PFSK-1 (cell line): ENCODE measurements around the gene CRYBA4.

Experiments
- FOXP2 ChIP-seq: optimal IDR thresholded peaks from 2 replicates; pipeline ENCODE3; 2011; ENCODE audit warnings: borderline replicate concordance, control low read depth, inconsistent platforms; ENCODE audit not compliant: insufficient read depth; ENCODE audit errors: extremely low read length, extremely low read depth
- POLR2AphosphoS5 ChIP-seq: IDR thresholded peaks from 2 replicates; pipeline ENCODE4 v1.6.1; 2012; ENCODE audit warnings: low read depth, mild to moderate bottlenecking, control low read depth, low read length, moderate library complexity
- SIN3A ChIP-seq: IDR thresholded peaks from 2 replicates; pipeline ENCODE4 v1.6.1; 2012; ENCODE audit warnings: mild to moderate bottlenecking, low read length, moderate library complexity, borderline replicate concordance; ENCODE audit not compliant: insufficient read depth
- TAF1 ChIP-seq: IDR thresholded peaks from 2 replicates; pipeline ENCODE4 v1.6.1; 2012; ENCODE audit warnings: low read length, control low read depth, borderline replicate concordance; ENCODE audit not compliant: insufficient read depth
- TF ChIP-seq, protein P1 (sequence below), 2 experiments: IDR thresholded peaks; 2 replicates each; pipeline versions ENCODE4 v1.6.1 to v1.8.0; 2011 to 2012; ENCODE audit warnings: low read depth in 2 of 2, low read length in 2 of 2, control low read depth in 1 of 2, inconsistent platforms in 1 of 2, mild to moderate bottlenecking in 1 of 2, moderate library complexity in 1 of 2; ENCODE audit not compliant: insufficient read depth in 1 of 2

Gene CRYBA4

DNA sequence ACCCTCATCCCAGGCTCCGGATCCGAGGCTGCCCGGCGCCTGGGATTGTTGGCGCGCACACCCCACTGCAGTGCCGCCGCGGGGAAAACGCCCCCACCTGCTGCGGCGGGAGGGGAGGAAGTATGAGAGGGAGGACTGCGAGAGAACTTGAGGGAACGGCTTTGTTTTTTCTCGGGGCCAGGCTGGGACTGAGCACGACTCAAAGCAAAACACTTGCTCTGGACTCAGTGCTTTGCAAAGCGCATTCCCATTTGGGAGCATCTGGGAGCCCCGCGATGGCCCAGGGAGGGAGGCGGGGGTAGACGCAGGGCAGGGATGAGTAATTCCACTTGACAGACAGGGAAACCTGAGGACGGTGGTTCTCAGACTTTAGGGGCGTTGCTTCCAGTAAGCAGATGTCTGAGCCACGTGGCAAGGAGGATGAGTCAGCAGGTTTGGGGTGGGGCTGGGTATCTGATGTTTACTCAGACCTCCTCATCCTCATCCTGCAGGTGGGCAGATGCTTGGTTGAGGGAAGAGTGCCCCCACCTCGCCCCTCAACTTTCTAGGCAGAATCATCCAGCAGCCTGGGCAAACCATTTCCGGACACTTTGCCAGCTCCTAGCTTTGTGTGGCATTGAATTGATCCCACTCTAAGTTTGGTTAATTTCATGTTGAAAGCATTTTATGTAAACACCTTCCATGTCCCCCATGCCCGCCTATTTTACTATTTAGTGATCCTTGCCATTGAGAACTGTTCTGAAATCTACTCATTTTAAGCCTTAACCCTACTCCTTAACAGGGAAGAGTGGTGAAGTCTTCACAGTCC is 37.1 kb downstream of the CRYBA4 start:
- TF ChIP-seq, protein P1, sequence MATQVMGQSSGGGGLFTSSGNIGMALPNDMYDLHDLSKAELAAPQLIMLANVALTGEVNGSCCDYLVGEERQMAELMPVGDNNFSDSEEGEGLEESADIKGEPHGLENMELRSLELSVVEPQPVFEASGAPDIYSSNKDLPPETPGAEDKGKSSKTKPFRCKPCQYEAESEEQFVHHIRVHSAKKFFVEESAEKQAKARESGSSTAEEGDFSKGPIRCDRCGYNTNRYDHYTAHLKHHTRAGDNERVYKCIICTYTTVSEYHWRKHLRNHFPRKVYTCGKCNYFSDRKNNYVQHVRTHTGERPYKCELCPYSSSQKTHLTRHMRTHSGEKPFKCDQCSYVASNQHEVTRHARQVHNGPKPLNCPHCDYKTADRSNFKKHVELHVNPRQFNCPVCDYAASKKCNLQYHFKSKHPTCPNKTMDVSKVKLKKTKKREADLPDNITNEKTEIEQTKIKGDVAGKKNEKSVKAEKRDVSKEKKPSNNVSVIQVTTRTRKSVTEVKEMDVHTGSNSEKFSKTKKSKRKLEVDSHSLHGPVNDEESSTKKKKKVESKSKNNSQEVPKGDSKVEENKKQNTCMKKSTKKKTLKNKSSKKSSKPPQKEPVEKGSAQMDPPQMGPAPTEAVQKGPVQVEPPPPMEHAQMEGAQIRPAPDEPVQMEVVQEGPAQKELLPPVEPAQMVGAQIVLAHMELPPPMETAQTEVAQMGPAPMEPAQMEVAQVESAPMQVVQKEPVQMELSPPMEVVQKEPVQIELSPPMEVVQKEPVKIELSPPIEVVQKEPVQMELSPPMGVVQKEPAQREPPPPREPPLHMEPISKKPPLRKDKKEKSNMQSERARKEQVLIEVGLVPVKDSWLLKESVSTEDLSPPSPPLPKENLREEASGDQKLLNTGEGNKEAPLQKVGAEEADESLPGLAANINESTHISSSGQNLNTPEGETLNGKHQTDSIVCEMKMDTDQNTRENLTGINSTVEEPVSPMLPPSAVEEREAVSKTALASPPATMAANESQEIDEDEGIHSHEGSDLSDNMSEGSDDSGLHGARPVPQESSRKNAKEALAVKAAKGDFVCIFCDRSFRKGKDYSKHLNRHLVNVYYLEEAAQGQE (IDR thresholded peaks at IDR 0.05; ENCODE audit: insufficient read depth in 1 of 2, low read depth in 2 of 2, low read length in 2 of 2): no peak
- TF ChIP-seq TAF1 (no peak), FOXP2 (peak; percentile 22), POLR2AphosphoS5 (no peak), SIN3A (no peak)

DNA sequence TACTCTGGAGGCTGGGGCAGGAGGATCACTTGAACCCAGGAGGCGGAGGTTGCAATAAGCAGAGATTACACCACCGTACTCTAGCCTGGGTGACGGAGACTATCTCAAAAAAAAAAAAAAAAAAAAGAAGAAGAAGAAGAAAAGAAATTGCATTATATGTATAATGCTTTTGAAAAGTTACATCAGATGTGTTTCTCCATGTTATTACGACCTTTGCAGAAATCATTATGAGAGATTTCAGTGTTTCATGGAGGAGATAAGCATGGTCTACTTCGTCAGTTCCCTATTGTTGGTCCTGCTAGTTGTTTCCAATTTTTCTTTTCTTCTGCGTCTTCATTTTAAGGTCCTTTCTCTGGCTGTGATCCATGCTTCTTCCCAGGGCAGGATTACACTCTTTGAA is 38.6 kb downstream of the CRYBA4 start:
- TF ChIP-seq, protein P1 (IDR thresholded peaks at IDR 0.05; ENCODE audit: insufficient read depth in 1 of 2, low read depth in 2 of 2, low read length in 2 of 2): no peak
- no peak for TF ChIP-seq SIN3A
- TF ChIP-seq FOXP2: no peak
- TF ChIP-seq TAF1: no peak
- no peak for TF ChIP-seq POLR2AphosphoS5

DNA sequence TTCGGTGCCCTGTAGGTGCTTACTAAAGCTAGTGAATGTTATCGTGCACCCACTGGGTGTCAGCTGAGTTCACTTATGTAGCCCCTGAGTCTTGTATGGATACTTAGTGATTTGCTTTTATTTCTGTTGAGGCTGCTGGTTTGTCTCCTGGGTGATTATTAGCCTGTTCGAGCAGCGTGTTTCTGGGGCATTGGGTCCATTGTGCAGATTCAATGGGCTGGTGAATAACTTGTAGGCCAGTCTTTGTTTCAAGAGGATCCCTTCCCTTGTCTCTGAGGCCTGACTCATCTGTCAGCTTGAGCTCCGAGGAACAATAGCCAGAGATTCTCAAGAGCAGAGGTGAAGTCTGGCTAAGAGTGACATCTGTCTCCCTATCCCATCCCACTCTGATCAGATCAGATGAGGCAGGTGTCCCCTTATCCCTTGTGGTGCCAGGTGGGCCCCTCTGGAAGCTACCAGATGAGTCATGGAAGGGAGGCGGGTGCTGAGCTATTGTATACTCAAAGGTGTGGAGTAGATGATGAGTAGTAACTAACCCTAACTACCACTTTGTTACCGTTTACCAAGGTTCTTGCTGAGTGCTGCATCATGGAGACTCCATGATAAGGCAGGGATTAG is 39.3 kb downstream of the CRYBA4 start:
- TF ChIP-seq FOXP2: no peak
- TF ChIP-seq POLR2AphosphoS5: no peak
- TF ChIP-seq, protein P1 (IDR thresholded peaks at IDR 0.05; ENCODE audit: insufficient read depth in 1 of 2, low read depth in 2 of 2, low read length in 2 of 2): no peak
- no peak for TF ChIP-seq SIN3A
- TF ChIP-seq TAF1: no peak

DNA sequence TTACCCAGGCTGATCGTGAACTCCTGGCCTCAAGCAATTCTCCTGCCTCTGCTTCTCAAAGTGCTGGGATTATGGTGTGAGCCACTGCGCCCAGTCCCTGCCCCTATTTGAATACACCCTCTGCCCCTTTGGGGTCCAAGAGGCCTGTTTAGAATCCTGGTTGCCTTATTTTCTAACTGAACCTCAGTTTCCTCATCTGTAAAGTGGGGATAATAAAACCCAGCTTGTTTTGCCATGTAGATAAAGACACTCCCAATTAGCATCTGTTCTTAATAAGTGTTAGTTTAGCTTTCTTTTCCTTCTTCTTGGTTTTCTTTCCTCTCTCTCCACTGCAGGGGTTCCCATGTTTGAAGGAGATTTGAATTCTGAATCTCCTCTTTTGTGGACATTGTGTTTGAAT is 40.4 kb downstream of the CRYBA4 start:
- TF ChIP-seq TAF1 (no peak), SIN3A (no peak), POLR2AphosphoS5 (no peak), FOXP2 (no peak)
- TF ChIP-seq, protein P1 (IDR thresholded peaks at IDR 0.05; ENCODE audit: insufficient read depth in 1 of 2, low read depth in 2 of 2, low read length in 2 of 2): no peak
